ENCODE data around the gene TRMU. TPM values are rescaled to one million over a fixed set of nuclear protein-coding genes. Genes with fewer than 3 reads are reported as not detected.

TRMU gene
- total and polyA plus RNA-seq, 2 experiments from 2014 or later, result 48.3 to 70.4 TPM

- TF ChIP-seq REST (IDR thresholded peaks at IDR 0.05; ENCODE audit: unreplicated experiment) (no peak), ZNF331 (CRISPR knock-in tag; IDR thresholded peaks at IDR 0.05; ENCODE audit: low read depth) (no peak), STAT1 (IDR thresholded peaks at IDR 0.05; ENCODE audit: unreplicated experiment) (no peak), ZNF114 (CRISPR knock-in tag; IDR thresholded peaks at IDR 0.05) (no peak)
- TF ChIP-seq, protein P1, sequence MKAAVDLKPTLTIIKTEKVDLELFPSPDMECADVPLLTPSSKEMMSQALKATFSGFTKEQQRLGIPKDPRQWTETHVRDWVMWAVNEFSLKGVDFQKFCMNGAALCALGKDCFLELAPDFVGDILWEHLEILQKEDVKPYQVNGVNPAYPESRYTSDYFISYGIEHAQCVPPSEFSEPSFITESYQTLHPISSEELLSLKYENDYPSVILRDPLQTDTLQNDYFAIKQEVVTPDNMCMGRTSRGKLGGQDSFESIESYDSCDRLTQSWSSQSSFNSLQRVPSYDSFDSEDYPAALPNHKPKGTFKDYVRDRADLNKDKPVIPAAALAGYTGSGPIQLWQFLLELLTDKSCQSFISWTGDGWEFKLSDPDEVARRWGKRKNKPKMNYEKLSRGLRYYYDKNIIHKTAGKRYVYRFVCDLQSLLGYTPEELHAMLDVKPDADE (IDR thresholded peaks at IDR 0.05), result no peak
Observed at GRCh38 chr22:46294784-46295183, 40.7 kb upstream of the TRMU start (continued).

GRCh38 chr22:46295277-46295971, 40.1 kb upstream of the TRMU start:
- Histone ChIP-seq H3F3A (replicated peaks; ENCODE audit: low read depth) (no peaks in the 10 kb centered on the region; the same call in 1 of the 2 replicates), H3K27me3 (ENCODE audit: insufficient read depth) (no peaks in the 10 kb centered on the region), H3K4me3 (peak overlapping the region; percentile 94), H3K4me1 (ENCODE audit: insufficient read depth) (peaks cover 10% of the 10 kb centered on the region), H3K9me2 (ENCODE audit: insufficient read depth) (no peaks in the 10 kb centered on the region), H2AFZ (peak overlapping the region; percentile 99; the same call in 1 of the 2 replicates), H3K4me2 (peak overlapping the region; percentile 91), H3K27ac (ENCODE audit: low read depth) (peak overlapping the region; percentile 87; the same call in 1 of the 2 replicates), H3K79me2 (replicated peaks; ENCODE audit: insufficient read depth) (peaks cover 19% of the 10 kb centered on the region), H4K20me1 (replicated peaks; ENCODE audit: insufficient read depth) (peaks cover 7% of the 10 kb centered on the region; the same call in 1 of the 2 replicates), H3K36me3 (ENCODE audit: insufficient read depth) (no peaks in the 10 kb centered on the region)
- Mint-ChIP-seq H3K27me3 (ENCODE audit: insufficient read depth, low read depth, poor library complexity) (peaks cover 20% of the 10 kb centered on the region), H3K4me3 (peak overlapping the region; percentile 90), H3K36me3 (ENCODE audit: low read depth) (peaks cover 25% of the 10 kb centered on the region), H3K4me1 (peaks cover 19% of the 10 kb centered on the region), H3K27ac (no peak overlapping the region), H3K9me3 (peaks cover 2% of the 10 kb centered on the region; the same call in 1 of the 3 replicates)
- TF ChIP-seq, protein P1 (IDR thresholded peaks at IDR 0.05), result no peak
- peak; percentile 22; the same call in 1 of the 2 replicates for TF ChIP-seq POLR2AphosphoS5 (IDR thresholded peaks at IDR 0.05; ENCODE audit: low read depth)
- ATAC-seq (no peak), DNase-seq (ENCODE audit: low spot score) (no peak)

Measured in GM23338 (cell line).